SK-N-SH (cell line): ENCODE results near the gene SLC22A4.

Source experiments
- EP300 ChIP-seq, 2 experiments: IDR thresholded peaks; 2 replicates each; pipeline versions ENCODE4 v1.4.0 to v1.6.1; 2012; ENCODE audit warnings: borderline replicate concordance in 1 of 2, low read depth in 1 of 2, low read length in 1 of 2
- MXI1 ChIP-seq: IDR thresholded peaks from 2 replicates; pipeline ENCODE4 v1.6.1; 2012; ENCODE audit warnings: mild to moderate bottlenecking, low read depth, low read length, improper control_type of control experiment
- TF ChIP-seq, protein P1 (sequence below): fragments of 200-600 bp; sonication (generic); IDR thresholded peaks from 2 replicates; pipeline ENCODE4 v1.6.1; 2017; ENCODE audit warnings: antibody characterized with exemption, mild to moderate bottlenecking, moderate library complexity

DNA sequence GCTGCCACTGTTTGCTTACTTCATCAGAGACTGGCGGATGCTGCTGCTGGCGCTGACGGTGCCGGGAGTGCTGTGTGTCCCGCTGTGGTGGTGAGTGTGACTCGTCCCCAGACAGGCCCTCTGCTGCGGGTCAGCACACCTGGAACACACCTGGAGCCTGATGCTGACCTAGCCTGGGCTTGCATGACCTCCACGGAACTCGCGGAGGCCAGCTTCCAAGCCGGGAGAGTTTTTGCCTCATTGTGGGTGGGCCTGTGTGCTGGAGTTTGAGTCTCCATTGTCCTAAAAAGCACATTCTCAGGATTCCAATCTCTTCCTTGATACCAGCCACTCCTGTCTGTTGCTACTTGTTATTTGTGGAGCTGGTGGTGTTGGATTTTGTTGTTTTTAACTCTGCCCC lies 28.1 kb downstream of the SLC22A4 start:
- TF ChIP-seq EP300 (IDR thresholded peaks at IDR 0.05; ENCODE audit: borderline replicate concordance in 1 of 2, low read depth in 1 of 2, low read length in 1 of 2) (no peak), MXI1 (no peak)
- TF ChIP-seq, protein P1, sequence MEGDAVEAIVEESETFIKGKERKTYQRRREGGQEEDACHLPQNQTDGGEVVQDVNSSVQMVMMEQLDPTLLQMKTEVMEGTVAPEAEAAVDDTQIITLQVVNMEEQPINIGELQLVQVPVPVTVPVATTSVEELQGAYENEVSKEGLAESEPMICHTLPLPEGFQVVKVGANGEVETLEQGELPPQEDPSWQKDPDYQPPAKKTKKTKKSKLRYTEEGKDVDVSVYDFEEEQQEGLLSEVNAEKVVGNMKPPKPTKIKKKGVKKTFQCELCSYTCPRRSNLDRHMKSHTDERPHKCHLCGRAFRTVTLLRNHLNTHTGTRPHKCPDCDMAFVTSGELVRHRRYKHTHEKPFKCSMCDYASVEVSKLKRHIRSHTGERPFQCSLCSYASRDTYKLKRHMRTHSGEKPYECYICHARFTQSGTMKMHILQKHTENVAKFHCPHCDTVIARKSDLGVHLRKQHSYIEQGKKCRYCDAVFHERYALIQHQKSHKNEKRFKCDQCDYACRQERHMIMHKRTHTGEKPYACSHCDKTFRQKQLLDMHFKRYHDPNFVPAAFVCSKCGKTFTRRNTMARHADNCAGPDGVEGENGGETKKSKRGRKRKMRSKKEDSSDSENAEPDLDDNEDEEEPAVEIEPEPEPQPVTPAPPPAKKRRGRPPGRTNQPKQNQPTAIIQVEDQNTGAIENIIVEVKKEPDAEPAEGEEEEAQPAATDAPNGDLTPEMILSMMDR: no peak
